ENCODE results near the gene SPDYE9. TPM values are rescaled to one million over a fixed set of nuclear protein-coding genes. Genes with fewer than 3 reads are reported as not detected.
A peak's percentile ranks its signal among the peaks of the same experiment; 100 is the strongest.
"Not testable (repeated sequence)": the region's sequence is repeated elsewhere in the genome, so short reads cannot be mapped to it uniquely, and the experiment has no call there.

The SPDYE9 gene
- total RNA-seq (not detected), polyA plus RNA-seq (not detected)
- long read RNA-seq, donor 1: 0 reads
- long read RNA-seq, donor 2: 0 reads
- long read RNA-seq, donor 3: 0 reads
- long read RNA-seq, donor 4: 0 reads
- long read RNA-seq, donor 5: 0 reads
- long read RNA-seq, donor 6: 0 reads
- long read RNA-seq, donor 7: 0 reads
- long read RNA-seq, donor 8: 0 reads
- long read RNA-seq, donor 9: 0 reads
- long read RNA-seq, donor 10: 0 reads

- WGBS, 4 donors: no CpG with 5 or more reads among the region's 8 CpGs
- H3K9me3 ChIP-seq (replicated peaks in 1 of 3); H3K27ac ChIP-seq; H3K36me3 ChIP-seq (replicated peaks in 1 of 2); intact Hi-C loops (cut with DNase I); DNase-seq; H3K4me1 ChIP-seq (replicated peaks in 1 of 2); H3K4me3 ChIP-seq; H3K27me3 ChIP-seq: not testable (repeated sequence)
These were observed at the start of gene SPDYE9 for GRCh38 chr7:73085938-73086337. TSS of gene SPDYE9 (minus strand) at chr7:73086038. CDS start at chr7:73084238, 1,800 bp downstream.

- H3K9me3 ChIP-seq (replicated peaks in 1 of 3); H3K27me3 ChIP-seq; H3K4me3 ChIP-seq; H3K4me1 ChIP-seq (replicated peaks in 1 of 2); H3K36me3 ChIP-seq (replicated peaks in 1 of 2); H3K27ac ChIP-seq; intact Hi-C loops (cut with DNase I): not testable (repeated sequence)
- WGBS, 4 donors: no CpG with 5 or more reads among the region's 2 CpGs
- peak in 1 of 7 donors; percentile 6 for DNase-seq
These were observed 49.0 kb upstream of the SPDYE9 start for GRCh38 chr7:73134866-73135265.

DNA sequence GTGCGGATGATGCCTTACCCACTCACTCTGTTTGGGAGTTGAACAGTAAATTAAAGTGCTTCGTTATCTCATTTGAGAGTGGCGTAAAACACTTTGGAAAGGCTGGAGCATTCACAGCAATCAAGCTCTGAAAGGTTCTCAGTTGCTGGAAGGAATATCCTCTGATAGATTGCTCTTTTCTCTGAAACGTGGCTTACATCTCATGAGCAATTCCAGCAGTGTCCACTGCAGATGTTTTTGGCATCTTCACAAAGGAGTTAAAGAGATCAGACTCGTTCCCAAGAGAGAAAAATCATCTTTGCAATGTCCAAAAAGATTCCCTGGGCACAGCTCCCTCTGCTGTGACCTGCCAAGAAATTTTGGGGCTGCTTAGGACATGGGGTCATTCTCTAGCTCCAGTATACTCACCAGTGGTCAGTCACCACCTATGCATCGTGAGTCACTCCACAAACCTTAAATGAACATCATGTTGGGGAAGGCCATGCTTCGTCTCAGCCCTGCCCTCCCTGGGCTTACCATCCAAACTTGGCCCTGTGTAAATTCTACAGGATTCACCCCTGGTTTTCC, 46.9 kb upstream of the SPDYE9 start:
- H3K27ac ChIP-seq; DNase-seq; H3K27me3 ChIP-seq; H3K9me3 ChIP-seq (replicated peaks in 1 of 3); H3K36me3 ChIP-seq (replicated peaks in 1 of 2); H3K4me3 ChIP-seq; H3K4me1 ChIP-seq (replicated peaks in 1 of 2); intact Hi-C loops (cut with DNase I): not testable (repeated sequence)
- WGBS, 4 donors: 86 to 89% methylated on average over 1 to 3 of the region's 7 CpGs; no CpG with 5 or more reads in 2 of the 4 donors

DNA sequence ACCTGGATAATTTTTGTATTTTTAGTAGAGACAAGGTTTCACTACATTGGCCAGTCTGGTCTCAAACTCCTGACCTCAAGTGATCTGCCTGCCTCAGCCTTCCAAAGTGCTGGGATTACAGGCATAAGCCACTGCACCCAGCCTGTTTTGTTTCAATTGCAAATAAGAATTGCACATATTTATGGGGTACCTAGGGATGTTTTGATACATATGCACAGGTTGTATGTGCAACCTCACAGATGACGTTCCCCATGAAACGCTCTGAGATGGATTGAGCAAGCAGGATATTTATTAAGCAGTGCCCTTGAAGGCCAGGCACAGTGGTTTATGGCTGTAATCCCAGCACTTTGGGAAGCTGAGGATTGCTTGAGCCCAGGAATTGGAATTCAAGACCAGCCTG, 44.8 kb upstream of the SPDYE9 start:
- H3K27ac ChIP-seq; intact Hi-C loops (cut with DNase I); H3K9me3 ChIP-seq (replicated peaks in 1 of 3); H3K4me3 ChIP-seq; H3K4me1 ChIP-seq (replicated peaks in 1 of 2); H3K27me3 ChIP-seq; H3K36me3 ChIP-seq (replicated peaks in 1 of 2); DNase-seq: not testable (repeated sequence)
- no CpG with 5 or more reads among the region's 2 CpGs for WGBS, 4 donors

GRCh38 chr7:73124126-73124525, 38.3 kb upstream of the SPDYE9 start:
- H3K4me3 ChIP-seq; H3K9me3 ChIP-seq (replicated peaks in 1 of 3); DNase-seq; H3K27me3 ChIP-seq; H3K27ac ChIP-seq; intact Hi-C loops (cut with DNase I); H3K36me3 ChIP-seq (replicated peaks in 1 of 2); H3K4me1 ChIP-seq (replicated peaks in 1 of 2): not testable (repeated sequence)
- no CpG with 5 or more reads among the region's 1 CpG for WGBS, 4 donors

DNA sequence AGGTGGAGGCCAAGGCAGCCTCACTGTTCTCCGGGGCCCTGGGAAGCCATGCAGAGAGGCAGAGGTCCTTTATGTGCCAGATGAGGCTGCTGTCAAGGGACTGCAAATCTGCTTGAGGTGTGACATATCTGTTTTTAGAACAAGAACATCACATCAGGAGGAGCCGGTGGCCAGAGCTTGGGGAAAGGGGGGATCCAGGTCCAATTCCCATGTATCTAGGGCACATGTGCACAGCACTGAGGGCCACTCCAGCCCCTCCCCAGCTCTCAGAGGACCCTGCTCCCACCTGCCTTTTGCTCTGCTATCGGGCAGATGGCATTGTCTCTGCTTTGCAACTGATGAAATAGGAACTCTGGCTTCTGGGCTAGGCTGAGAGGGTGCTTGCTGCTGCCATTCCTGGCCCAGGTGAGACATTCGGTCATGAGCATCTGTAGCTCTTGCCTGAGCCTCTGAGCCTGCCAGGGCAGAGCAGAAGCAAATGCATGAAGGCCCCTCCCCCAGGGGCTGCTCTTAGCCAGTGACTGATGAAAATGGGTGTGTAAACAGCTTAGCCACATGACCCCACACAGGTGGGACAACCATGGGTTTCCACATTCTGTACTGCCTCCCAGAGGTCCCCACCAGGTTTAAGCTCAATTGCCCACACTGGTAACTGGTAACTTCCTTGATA, 37.1 kb upstream of the SPDYE9 start:
- H3K4me1 ChIP-seq (replicated peaks in 1 of 2); H3K4me3 ChIP-seq; H3K27ac ChIP-seq; intact Hi-C loops (cut with DNase I); H3K36me3 ChIP-seq (replicated peaks in 1 of 2); H3K27me3 ChIP-seq; H3K9me3 ChIP-seq (replicated peaks in 1 of 3); DNase-seq: not testable (repeated sequence)
- 86 to 94% (median 87%) methylated on average over 2 to 3 of the region's 4 CpGs; no CpG with 5 or more reads in 1 of the 4 donors for WGBS, 4 donors

DNA sequence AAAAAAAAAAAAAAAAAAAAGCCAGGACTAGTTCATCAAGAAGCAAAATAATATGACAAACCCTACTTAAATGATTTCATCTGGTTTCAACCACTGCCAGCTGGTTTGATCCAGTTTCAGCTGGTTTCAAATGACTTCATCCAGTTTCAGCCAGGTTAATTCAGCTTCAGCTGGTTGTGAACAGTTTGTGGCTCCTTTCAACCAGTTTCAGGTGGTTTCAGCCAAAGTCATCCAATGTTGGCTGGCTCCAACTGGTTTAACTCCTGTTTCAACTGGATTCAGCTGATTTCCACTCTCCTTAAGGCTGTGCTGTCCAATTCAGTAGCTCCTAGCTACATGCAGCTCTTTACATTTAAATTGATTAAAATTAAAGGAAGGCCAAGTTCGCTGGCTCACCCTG, 32.3 kb upstream of the SPDYE9 start:
- H3K27ac ChIP-seq; H3K9me3 ChIP-seq (replicated peaks in 1 of 3); intact Hi-C loops (cut with DNase I); DNase-seq; H3K27me3 ChIP-seq; H3K4me1 ChIP-seq (replicated peaks in 1 of 2); H3K36me3 ChIP-seq (replicated peaks in 1 of 2); H3K4me3 ChIP-seq: not testable (repeated sequence)
- WGBS, 4 donors: no CpG with 5 or more reads among the region's 1 CpG

DNA sequence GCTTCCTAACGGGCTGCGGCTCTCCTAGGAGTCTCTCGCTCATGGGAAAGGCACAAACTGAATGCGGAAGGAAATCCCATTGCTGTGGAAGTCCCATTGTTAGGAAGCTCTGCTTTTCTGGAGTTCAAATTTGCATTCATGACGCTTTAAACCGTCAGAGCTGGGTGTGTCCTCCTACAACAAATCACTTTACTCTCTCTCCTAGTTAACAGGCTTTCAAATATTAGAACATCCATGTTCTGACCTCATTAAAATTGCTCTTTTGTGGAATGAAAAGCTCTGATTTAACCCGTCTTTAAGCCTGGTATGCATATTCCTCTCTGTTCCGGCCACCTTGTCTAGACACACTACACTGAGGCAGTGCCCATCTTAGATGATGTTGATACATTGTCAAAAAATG, 28.0 kb downstream of the SPDYE9 start, which contains the start of gene SPDYE11:
Gene SPDYE11, minus strand, starts transcription at position 101 of the 400 bp plus-strand sequence. CDS start 1,800 bp downstream, outside the sequence.
- H3K27ac ChIP-seq; H3K9me3 ChIP-seq (replicated peaks in 1 of 3); H3K36me3 ChIP-seq (replicated peaks in 1 of 2); H3K4me3 ChIP-seq; intact Hi-C loops (cut with DNase I); H3K27me3 ChIP-seq; DNase-seq; H3K4me1 ChIP-seq (replicated peaks in 1 of 2): not testable (repeated sequence)
- no CpG with 5 or more reads among the region's 8 CpGs for WGBS, 4 donors

DNA sequence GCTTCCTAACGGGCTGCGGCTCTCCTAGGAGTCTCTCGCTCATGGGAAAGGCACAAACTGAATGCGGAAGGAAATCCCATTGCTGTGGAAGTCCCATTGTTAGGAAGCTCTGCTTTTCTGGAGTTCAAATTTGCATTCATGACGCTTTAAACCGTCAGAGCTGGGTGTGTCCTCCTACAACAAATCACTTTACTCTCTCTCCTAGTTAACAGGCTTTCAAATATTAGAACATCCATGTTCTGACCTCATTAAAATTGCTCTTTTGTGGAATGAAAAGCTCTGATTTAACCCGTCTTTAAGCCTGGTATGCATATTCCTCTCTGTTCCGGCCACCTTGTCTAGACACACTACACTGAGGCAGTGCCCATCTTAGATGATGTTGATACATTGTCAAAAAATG, 56.2 kb downstream of the SPDYE9 start, which contains the start of gene SPDYE8:
Gene SPDYE8, minus strand, starts transcription at position 101 of the 400 bp plus-strand sequence. CDS start 1,800 bp downstream, outside the sequence.
- H3K27ac ChIP-seq; intact Hi-C loops (cut with DNase I); H3K27me3 ChIP-seq; H3K4me3 ChIP-seq; H3K36me3 ChIP-seq (replicated peaks in 1 of 2); H3K4me1 ChIP-seq (replicated peaks in 1 of 2); DNase-seq; H3K9me3 ChIP-seq (replicated peaks in 1 of 3): not testable (repeated sequence)
- no CpG with 5 or more reads among the region's 8 CpGs for WGBS, 4 donors
